HL-60 (cell line): Measurements from ENCODE around the gene SPTBN1.

ENCODE experiments used
- DNase-seq, 2 experiments: peaks; one replicate each; pipeline ENCODE4 v3.0.0-alpha.2; 2010 to 2020; ENCODE audit warnings: low read depth in 1 of 2, low spot score in 1 of 2
- H3K27ac ChIP-seq: fragments of 250-450 bp; sonication (Bioruptor Pico); replicated peaks from 2 replicates; pipeline ENCODE4 v1.5.1; 2020; ENCODE audit warnings: mild to moderate bottlenecking, moderate library complexity
- H3K27me3 ChIP-seq: fragments of 250-450 bp; sonication (Bioruptor Pico); 2 replicates; pipeline ENCODE4 v1.5.1; 2021; ENCODE audit warnings: mild to moderate bottlenecking, moderate library complexity; ENCODE audit not compliant: insufficient read depth, poor library complexity, severe bottlenecking
- H3K4me3 ChIP-seq: replicated peaks from 2 replicates; pipeline ENCODE4 v1.5.1; 2011; ENCODE audit warnings: mild to moderate bottlenecking, control low read depth, low read length; ENCODE audit not compliant: insufficient read depth
- GABPA ChIP-seq: IDR thresholded peaks from 2 replicates; pipeline ENCODE4 v1.6.1; 2012; ENCODE audit warnings: low read depth
- POLR2AphosphoS5 ChIP-seq: IDR thresholded peaks from 2 replicates; pipeline ENCODE4 v1.6.1; 2012; ENCODE audit warnings: low read depth
- SPI1 ChIP-seq: IDR thresholded peaks from 2 replicates; pipeline ENCODE4 v1.6.1; 2012; ENCODE audit warnings: low read depth, mild to moderate bottlenecking, borderline replicate concordance
- TF ChIP-seq, protein P1 (sequence below): IDR thresholded peaks from one replicate; pipeline ENCODE4 v1.5.1; 2011; ENCODE audit warnings: low read length, control low read depth, inconsistent platforms; ENCODE audit not compliant: insufficient read depth
- TF ChIP-seq, protein P2 (sequence below): IDR thresholded peaks from 2 replicates; pipeline ENCODE4 v1.6.1; 2012; ENCODE audit warnings: low read depth; ENCODE audit not compliant: insufficient replicate concordance

SPTBN1 gene

DNA sequence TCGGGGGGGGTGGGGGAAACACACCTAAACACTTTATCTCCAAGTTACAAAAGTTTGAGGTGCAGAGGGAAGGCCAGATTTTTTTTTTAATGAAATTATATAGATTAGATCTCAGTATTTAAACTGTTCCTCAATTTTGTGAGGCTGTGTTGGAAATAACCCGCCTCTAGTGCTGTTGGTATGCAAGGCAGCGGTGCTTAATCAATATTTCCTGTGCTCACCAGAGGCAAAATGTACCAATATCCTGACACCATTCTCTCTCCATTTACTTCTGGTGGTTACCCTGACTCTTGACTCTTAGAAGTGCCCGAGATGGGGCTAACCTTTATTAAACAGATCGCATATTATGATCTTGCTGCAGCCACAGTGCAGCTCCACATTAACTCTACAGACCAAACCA is 212.6 kb downstream of the SPTBN1 start:
- H3K4me3 ChIP-seq: no peak overlapping the region
- TF ChIP-seq, protein P1, sequence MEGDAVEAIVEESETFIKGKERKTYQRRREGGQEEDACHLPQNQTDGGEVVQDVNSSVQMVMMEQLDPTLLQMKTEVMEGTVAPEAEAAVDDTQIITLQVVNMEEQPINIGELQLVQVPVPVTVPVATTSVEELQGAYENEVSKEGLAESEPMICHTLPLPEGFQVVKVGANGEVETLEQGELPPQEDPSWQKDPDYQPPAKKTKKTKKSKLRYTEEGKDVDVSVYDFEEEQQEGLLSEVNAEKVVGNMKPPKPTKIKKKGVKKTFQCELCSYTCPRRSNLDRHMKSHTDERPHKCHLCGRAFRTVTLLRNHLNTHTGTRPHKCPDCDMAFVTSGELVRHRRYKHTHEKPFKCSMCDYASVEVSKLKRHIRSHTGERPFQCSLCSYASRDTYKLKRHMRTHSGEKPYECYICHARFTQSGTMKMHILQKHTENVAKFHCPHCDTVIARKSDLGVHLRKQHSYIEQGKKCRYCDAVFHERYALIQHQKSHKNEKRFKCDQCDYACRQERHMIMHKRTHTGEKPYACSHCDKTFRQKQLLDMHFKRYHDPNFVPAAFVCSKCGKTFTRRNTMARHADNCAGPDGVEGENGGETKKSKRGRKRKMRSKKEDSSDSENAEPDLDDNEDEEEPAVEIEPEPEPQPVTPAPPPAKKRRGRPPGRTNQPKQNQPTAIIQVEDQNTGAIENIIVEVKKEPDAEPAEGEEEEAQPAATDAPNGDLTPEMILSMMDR: no peak
- TF ChIP-seq SPI1 (no peak), POLR2AphosphoS5 (no peak), GABPA (no peak)
- TF ChIP-seq, protein P2, sequence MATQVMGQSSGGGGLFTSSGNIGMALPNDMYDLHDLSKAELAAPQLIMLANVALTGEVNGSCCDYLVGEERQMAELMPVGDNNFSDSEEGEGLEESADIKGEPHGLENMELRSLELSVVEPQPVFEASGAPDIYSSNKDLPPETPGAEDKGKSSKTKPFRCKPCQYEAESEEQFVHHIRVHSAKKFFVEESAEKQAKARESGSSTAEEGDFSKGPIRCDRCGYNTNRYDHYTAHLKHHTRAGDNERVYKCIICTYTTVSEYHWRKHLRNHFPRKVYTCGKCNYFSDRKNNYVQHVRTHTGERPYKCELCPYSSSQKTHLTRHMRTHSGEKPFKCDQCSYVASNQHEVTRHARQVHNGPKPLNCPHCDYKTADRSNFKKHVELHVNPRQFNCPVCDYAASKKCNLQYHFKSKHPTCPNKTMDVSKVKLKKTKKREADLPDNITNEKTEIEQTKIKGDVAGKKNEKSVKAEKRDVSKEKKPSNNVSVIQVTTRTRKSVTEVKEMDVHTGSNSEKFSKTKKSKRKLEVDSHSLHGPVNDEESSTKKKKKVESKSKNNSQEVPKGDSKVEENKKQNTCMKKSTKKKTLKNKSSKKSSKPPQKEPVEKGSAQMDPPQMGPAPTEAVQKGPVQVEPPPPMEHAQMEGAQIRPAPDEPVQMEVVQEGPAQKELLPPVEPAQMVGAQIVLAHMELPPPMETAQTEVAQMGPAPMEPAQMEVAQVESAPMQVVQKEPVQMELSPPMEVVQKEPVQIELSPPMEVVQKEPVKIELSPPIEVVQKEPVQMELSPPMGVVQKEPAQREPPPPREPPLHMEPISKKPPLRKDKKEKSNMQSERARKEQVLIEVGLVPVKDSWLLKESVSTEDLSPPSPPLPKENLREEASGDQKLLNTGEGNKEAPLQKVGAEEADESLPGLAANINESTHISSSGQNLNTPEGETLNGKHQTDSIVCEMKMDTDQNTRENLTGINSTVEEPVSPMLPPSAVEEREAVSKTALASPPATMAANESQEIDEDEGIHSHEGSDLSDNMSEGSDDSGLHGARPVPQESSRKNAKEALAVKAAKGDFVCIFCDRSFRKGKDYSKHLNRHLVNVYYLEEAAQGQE: no peak
- H3K27me3 ChIP-seq: no peaks in the 10 kb centered on the region
- no peak for DNase-seq
- H3K27ac ChIP-seq: no peak overlapping the region

DNA sequence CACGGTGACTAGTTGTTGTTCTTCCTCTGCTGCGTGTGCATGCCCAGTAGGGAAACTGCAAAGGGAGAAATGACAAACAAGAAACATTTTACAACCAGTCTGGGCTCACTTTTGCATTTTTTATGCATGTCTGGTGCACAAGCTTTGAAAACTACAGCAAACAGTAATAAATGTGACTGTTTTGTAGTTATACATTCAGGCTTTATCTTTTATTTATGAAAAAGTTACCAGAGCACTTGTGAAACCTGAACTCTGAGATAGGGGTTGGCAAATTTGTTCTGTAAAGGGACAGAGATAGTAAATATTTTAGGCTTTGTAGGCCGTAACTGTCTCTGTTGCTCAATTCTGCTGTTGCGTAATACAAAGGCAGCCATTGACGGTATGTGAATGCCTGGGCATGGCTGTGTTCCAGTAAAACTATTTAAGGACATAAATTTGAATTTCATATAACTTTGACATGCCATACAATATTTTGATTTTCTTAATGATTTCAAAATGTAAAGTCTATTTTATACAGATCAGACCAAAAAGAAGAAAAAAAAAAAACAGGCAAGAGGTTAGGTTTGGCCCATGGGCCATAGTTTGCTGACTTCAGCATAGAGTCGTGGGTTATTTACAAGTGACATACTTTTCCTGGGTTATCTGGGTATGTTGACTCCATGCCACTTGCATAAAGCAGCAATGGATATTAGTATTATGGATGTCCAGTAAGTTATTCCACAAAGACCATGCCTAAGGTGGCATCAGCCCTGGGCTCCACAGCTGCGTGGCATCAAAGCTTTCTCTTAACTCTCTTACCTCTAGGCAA is 213.8 kb downstream of the SPTBN1 start:
- peak; percentile 69 to 81 for DNase-seq
- Histone ChIP-seq H3K27me3 (no peaks in the 10 kb centered on the region), H3K27ac (peak overlapping the region; percentile 64), H3K4me3 (no peak overlapping the region)
- TF ChIP-seq GABPA (no peak), POLR2AphosphoS5 (no peak)

DNA sequence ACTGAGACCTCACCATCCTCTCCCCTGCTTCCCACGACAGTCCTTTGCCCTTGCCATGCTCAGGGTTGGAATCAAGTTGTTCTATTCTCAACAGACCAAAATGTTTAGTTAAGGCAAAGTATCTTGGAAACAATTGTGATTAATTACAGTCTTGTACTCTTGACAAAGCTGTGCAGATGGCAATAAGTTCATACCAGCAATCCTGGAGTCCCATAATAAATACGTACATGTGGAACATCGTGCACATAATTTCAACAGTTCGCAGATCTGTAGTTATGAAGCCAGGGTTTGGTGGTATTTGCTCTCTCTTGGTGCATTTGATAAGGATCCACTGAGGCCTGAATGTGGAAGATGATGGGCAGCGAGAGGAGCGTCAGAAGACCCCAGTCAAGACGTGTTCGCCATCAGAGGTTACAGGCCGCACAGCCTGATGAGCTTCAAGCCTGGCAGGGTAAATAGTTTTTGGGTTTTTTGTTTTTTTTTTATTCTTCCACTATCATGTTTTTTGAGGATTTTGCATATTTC is 214.4 kb downstream of the SPTBN1 start:
- H3K27ac ChIP-seq: no peak overlapping the region
- DNase-seq: no peak
- H3K27me3 ChIP-seq: no peaks in the 10 kb centered on the region
- no peak overlapping the region for H3K4me3 ChIP-seq
- TF ChIP-seq GABPA: no peak
- TF ChIP-seq, protein P1: no peak
- no peak for TF ChIP-seq SPI1
- TF ChIP-seq, protein P2: no peak
- no peak for TF ChIP-seq POLR2AphosphoS5

DNA sequence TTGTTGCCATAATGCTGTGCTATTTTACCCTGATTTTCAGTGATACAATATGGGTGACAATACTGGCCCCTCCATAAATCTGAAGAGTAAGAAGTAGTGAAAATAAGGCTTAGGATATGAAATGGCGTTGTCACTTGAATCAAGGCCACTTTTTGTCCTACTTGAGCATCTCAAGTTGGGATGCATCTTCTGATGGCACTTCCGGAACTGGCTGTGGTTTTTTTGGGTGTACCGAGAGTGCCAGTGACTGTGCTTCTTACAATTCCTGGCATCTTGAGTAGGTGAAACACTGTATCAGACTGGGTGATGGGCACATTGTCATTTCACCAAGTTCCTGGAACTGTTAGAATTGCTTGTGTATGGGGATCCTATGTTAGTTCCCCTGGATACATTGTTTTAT is 214.9 kb downstream of the SPTBN1 start:
- Histone ChIP-seq H3K27ac (no peak overlapping the region), H3K27me3 (no peaks in the 10 kb centered on the region), H3K4me3 (no peak overlapping the region)
- TF ChIP-seq, protein P1: no peak
- TF ChIP-seq, protein P2: no peak
- TF ChIP-seq GABPA (no peak), SPI1 (no peak), POLR2AphosphoS5 (no peak)
- DNase-seq: no peak
